ENCODE results near the gene GREM2.

- TF ChIP-seq CTCF (IDR thresholded peaks at IDR 0.05; ENCODE audit: insufficient read depth, low read length) = no peak
- no peak for TF ChIP-seq POLR2AphosphoS5 (IDR thresholded peaks at IDR 0.05; ENCODE audit: low read depth)
- TF ChIP-seq REST (IDR thresholded peaks at IDR 0.05; ENCODE audit: insufficient replicate concordance, low read depth) = no peak
- no peak for TF ChIP-seq SPI1 (IDR thresholded peaks at IDR 0.05; ENCODE audit: borderline replicate concordance, low read depth)
Measured at GRCh38 chr1:240464099-240464498, 147.9 kb downstream of the GREM2 start.

All from HL-60 (cell line).